GM12878 (cell line): ENCODE measurements around the gene EBLN2. TPM values are rescaled to one million over a fixed set of nuclear protein-coding genes. Genes with fewer than 3 reads are reported as not detected.

Experiments
- ATF2 ChIP-seq: IDR thresholded peaks from 2 replicates; pipeline ENCODE4 v1.6.1; 2012; ENCODE audit warnings: low read length, inconsistent platforms
- GATAD2B ChIP-seq: fragments of 450-650 bp; conservative IDR thresholded peaks from 2 replicates; pipeline ENCODE4 v1.6.1; 2017; ENCODE audit warnings: low read depth, mild to moderate bottlenecking, moderate library complexity
- MEF2B ChIP-seq: fragments of 450-650 bp; IDR thresholded peaks from 2 replicates; pipeline ENCODE4 v1.6.1; 2018; ENCODE audit warnings: mild to moderate bottlenecking, moderate library complexity; ENCODE audit not compliant: partially characterized antibody, poor library complexity, severe bottlenecking
- PAX5 ChIP-seq: IDR thresholded peaks from 2 replicates; pipeline ENCODE4 v1.6.1; 2011; ENCODE audit warnings: low read depth, low read length, borderline replicate concordance
- RAD51 ChIP-seq: fragments of 450-650 bp; IDR thresholded peaks from 2 replicates; pipeline ENCODE4 v1.6.1; 2016; ENCODE audit warnings: moderate library complexity, mild to moderate bottlenecking, inconsistent platforms
- SMARCA5 ChIP-seq: fragments of 450-650 bp; IDR thresholded peaks from 2 replicates; pipeline ENCODE4 v1.6.1; 2017; ENCODE audit warnings: mild to moderate bottlenecking
- TCF3 ChIP-seq: IDR thresholded peaks from 2 replicates; pipeline ENCODE4 v1.6.1; 2012; ENCODE audit warnings: low read depth, mild to moderate bottlenecking, low read length, borderline replicate concordance; ENCODE audit not compliant: insufficient read depth
- ZNF274 ChIP-seq: IDR thresholded peaks from one replicate; pipeline ENCODE4 v1.8.0; 2011; ENCODE audit not compliant: insufficient read length, insufficient read depth
- ZNF384 ChIP-seq: IDR thresholded peaks from 2 replicates; pipeline ENCODE4 v1.6.1; 2012; ENCODE audit warnings: low read depth, mild to moderate bottlenecking, low read length, improper control_type of control experiment, borderline replicate concordance
- ZNF622 ChIP-seq: fragments of 450-650 bp; IDR thresholded peaks from 2 replicates; pipeline ENCODE4 v1.6.1; 2017; ENCODE audit warnings: mild to moderate bottlenecking, inconsistent platforms
- polyA plus RNA-seq, 11 experiments: library from polyadenylated mRNA; depleted of rRNA in 4 of 11; unstranded in 6 of 11; stranded (reverse) in 5 of 11; fragments of >200 nt; fragmentation: Nextera tagmentation in 4 of 11; fragmentation: Illumina TruSeq in 1 of 11; extraction: Ambion mirVana in 4 of 11; extraction: Trizol in 1 of 11; gene quantifications; 1 replicate in 1 of 11; 2 replicates in 10 of 11; pipeline versions ENCODE4 v1.2.1 to v1.2.3, GENCODE V29; 2011 to 2016; ENCODE audit warnings: inconsistent platforms in 2 of 11, missing spikeins in 2 of 11, low read depth in 1 of 11
- total RNA-seq, 4 experiments: library from RNA; depleted of rRNA in 3 of 4; stranded (reverse); fragments of >200 nt in 3 of 4; fragmentation: Illumina TruSeq in 1 of 4; extraction: Trizol in 1 of 4; gene quantifications; 2 replicates each; pipeline versions ENCODE4 v1.2.1 to v1.2.3, GENCODE V29; 2013 to 2021
- TF ChIP-seq, protein P1 (sequence below): fragments of 450-650 bp; conservative IDR thresholded peaks from 2 replicates; pipeline ENCODE4 v1.6.1; 2017; ENCODE audit warnings: mild to moderate bottlenecking, moderate library complexity

EBLN2 gene
- total and polyA plus RNA-seq, 10 of the 15 experiments (the other 5 are each of a cell fraction or from before 2014, with no cell fraction given): 0.84 to 6.8 (median 3.6) TPM

DNA sequence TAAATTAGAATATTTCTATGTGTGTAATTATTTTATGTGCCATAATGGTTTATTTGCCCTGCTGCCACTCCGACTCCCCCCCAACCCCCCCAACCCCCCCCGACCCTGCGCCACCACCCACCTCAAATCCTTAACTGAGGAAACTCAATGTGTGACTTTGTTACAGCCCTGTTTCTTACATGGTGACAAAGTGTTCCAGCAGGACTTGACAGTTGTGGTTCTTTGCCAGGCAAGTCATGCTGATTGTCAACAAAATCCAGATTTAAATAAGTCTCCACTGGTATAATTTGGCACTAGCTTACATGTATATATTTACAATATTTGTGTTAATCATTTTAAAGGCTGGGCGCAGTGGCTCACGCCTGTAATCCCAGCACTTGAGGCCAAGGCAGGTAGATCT is 7.7 kb downstream of the EBLN2 start (continued):
- no peak for TF ChIP-seq ZNF274
- no peak for TF ChIP-seq SMARCA5
- no peak for TF ChIP-seq RAD51
- TF ChIP-seq GATAD2B: no peak
- TF ChIP-seq ATF2: no peak
- no peak for TF ChIP-seq ZNF622
- no peak for TF ChIP-seq ZNF384
- no peak for TF ChIP-seq TCF3
- TF ChIP-seq, protein P1, sequence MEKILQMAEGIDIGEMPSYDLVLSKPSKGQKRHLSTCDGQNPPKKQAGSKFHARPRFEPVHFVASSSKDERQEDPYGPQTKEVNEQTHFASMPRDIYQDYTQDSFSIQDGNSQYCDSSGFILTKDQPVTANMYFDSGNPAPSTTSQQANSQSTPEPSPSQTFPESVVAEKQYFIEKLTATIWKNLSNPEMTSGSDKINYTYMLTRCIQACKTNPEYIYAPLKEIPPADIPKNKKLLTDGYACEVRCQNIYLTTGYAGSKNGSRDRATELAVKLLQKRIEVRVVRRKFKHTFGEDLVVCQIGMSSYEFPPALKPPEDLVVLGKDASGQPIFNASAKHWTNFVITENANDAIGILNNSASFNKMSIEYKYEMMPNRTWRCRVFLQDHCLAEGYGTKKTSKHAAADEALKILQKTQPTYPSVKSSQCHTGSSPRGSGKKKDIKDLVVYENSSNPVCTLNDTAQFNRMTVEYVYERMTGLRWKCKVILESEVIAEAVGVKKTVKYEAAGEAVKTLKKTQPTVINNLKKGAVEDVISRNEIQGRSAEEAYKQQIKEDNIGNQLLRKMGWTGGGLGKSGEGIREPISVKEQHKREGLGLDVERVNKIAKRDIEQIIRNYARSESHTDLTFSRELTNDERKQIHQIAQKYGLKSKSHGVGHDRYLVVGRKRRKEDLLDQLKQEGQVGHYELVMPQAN: no peak
- no peak for TF ChIP-seq MEF2B
- no peak for TF ChIP-seq PAX5
